Cerebellar nuclear complex (tissue), 1 donor: Measurements from ENCODE around the gene RUVBL2.

Experiments
- DNase-seq, 2 experiments: peaks; one replicate each; lab custom pipeline; 2025; lab: John Stamatoyannopoulos, UW

Gene RUVBL2

GRCh38 chr19:48989701-48990291 is 3.9 kb upstream of the RUVBL2 start:
- DNase-seq, result no peak

DNA sequence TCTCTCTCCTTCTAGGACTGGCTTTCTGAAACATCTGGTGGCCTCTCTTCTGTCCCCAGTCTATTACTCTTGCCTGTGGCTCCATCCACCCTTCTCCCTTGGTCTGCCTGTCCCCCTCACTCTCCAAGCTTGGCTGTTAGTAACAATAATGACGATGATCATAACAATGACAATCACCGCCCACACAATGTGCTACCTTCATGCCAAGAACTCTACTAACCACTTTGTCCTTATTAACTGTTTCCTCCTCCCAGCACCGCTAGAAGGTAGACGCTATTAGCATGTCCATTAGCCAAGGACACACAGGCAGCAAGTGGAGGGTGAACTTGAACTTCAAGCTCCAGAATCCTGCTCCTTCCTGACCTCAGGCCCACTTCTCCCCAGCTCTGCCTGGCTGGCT is 3.3 kb upstream of the RUVBL2 start:
- DNase-seq, result no peak

GRCh38 chr19:48991011-48991609 is 2.6 kb upstream of the RUVBL2 start:
- DNase-seq, result no peak

DNA sequence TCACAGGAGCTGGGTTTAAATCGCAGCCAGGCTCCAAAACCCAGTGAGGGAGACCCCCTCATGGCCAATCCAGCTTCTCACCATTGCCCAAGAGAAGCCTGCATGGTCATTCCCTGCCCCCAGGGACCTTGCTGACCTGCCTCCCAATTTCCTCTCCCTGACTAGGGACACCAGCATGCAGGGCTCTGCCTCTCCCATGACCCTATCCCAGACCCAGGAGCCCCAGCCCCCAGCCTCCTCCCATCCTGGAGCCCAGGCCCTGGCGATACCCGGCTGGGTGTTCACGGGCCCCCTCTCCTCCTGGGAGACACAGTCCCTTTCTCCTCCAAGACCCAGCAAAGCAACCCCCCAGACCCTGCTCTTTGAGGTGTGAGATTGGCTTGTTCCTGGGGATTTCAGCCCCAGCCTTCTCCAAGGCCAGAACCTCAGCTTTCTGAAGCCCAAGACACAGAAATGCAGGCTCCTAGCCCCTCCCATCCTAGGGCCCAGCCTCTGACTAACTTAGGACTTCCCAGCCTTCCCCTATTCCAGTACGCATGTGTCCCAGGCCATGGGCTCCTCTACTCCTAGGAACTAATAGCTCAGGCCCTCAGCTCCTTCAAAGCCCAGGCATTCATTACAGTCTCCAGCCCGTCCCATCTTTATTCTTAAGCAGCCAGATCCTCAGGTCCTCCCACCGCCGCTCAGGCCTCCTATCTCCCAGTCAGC is 1.7 kb upstream of the RUVBL2 start:
- DNase-seq, result no peak

- DNase-seq, result no peak
Observed at GRCh38 chr19:48992581-48993174, 1.0 kb upstream of the RUVBL2 start.

DNA sequence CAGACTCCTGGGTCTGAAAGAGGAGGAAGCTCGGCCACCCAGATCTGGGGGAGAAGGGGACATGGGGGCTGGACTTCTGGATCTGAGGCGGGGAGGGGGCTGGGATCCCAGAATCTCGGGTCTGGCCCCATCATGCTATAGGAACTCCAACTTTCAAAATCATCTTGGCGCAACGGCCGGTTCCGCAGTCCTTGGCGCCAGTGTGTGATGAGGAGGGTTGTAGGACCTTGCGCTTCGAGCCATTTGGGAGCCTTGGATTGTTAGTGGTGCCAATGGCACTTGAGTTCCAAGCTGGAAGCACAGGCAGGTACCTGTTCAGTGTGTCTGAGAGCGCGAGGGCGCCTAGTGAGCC is 324 bp downstream of the RUVBL2 start:
- no peak for DNase-seq

DNA sequence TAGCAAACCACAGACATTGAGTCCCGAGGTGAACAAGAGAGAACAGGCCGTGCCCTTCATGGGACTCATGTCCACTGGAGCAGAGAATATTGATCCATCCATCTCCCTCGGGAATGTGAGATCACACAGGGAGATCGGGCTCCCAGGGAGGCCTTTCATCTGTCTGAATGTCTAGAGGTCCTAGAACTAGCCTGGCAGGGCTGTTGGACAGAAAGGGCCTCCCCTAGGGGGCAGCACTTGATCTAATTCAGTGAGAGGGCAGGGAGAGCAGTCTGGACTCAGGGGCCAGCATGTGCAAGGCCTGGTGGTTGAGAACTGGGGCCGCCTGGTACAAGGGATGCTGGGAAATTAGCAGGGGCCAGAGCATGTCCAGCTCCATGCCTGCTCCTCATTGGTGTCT is 4.3 kb downstream of the RUVBL2 start:
- no peak for DNase-seq

DNA sequence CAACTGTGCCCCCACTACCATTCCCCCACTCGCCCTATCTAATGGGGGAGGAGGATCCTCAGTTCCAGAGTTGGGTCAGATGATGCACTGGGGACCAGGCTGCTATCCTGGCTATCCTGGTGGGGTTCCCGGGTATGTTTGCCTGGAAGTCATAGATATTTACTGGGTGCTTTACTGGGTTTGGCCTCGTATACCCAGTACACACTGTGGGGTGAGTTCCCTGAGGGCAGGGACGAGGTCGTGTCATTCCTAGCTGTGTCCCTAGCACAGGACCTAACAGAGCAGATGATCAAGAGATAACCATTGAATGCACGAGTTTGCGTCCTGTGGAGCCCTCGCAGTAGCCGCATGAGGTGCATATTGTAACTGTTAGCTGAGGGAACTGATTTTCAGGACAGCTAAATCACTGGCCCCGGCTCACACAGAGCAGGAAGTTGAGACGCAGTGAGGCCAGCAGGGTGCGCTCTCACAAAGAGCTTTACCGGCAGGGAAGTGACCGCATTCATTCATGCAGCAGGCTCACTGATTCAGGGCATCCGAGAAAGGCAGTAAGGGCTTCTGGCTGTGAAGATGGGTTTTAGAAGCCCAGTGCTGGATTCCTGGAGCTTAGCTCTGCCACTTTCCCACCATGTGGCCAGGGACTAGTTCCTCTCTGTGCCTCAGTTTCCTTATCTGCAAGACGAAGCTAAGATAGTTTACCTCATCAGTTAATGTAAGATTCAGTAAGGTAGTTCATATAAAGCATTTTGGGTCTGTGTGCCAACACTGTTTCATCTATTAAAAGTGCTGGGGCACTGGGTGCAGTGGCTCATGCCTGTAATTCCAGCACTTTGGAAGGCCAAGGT is 6.0 kb downstream of the RUVBL2 start:
- no peak for DNase-seq

DNA sequence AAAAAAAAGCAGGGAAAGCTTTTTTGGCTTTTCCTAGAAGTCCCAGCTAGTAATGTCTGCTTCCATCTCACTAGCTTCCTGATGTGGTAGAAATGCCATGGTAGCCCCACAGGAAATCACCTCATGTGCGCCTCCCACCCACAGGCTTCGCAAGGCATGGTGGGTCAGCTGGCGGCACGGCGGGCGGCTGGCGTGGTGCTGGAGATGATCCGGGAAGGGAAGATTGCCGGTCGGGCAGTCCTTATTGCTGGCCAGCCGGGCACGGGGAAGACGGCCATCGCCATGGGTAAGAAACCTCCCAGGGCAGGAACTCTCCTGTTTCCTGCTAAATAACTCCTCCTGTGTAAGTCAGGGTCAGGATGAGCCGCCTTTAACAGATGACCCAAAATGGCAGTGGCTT is 10.4 kb downstream of the RUVBL2 start:
- DNase-seq, result no peak

GRCh38 chr19:49004964-49005614 is 11.4 kb downstream of the RUVBL2 start:
- no peak for DNase-seq

DNA sequence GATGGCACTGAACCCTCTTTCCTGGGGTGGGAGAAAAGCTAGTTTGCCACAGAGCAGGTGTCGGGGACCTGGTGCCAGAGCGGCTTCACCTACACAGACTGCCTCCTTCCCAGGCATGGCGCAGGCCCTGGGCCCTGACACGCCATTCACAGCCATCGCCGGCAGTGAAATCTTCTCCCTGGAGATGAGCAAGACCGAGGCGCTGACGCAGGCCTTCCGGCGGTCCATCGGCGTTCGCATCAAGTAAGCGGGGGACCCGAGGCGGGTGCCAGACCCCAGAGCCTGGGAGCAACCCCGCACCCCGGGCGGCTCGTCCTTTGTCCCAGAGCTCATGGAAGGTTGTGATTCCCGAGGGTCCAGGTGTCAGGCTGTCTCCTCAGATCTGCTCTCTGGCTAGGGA is 13.2 kb downstream of the RUVBL2 start:
- no peak for DNase-seq

GRCh38 chr19:49009828-49010227 is 16.1 kb downstream of the RUVBL2 start:
- no peak for DNase-seq

DNA sequence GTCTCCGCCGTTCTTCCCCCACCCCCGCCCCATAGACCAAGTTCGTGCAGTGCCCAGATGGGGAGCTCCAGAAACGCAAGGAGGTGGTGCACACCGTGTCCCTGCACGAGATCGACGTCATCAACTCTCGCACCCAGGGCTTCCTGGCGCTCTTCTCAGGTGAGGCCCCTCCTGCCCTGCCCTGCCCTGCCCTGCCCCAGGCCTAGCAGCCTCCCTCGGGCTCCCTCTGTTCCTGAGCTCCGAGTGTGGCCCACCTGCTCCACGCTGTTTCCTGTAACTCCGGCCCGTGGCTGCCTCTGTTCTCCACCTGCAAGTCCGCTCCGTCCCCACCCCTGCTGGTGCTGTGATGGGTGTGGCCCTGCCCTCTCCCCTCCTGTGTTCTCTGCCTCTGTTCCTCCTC is 16.8 kb downstream of the RUVBL2 start:
- DNase-seq, result no peak

DNA sequence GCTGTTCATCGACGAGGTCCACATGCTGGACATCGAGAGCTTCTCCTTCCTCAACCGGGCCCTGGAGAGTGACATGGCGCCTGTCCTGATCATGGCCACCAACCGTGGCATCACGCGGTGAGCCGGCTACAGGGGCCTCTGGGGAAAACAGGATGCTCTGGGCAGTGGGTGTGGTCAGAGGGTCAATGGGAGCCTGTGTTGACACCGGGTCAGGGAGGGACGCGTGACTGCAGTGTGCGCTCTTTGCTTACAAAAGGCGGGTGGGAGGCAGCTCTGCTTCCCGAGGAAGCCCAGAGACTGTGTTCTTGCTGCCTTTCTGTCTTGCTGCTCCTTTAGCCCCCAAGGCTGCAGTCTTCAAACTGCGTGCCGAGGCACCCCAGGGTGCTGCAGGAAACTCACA is 17.5 kb downstream of the RUVBL2 start:
- no peak for DNase-seq

GRCh38 chr19:49014123-49014869 is 20.6 kb downstream of the RUVBL2 start:
- DNase-seq, result no peak

GRCh38 chr19:49014870-49015255 is 21.2 kb downstream of the RUVBL2 start:
- DNase-seq, result no peak

DNA sequence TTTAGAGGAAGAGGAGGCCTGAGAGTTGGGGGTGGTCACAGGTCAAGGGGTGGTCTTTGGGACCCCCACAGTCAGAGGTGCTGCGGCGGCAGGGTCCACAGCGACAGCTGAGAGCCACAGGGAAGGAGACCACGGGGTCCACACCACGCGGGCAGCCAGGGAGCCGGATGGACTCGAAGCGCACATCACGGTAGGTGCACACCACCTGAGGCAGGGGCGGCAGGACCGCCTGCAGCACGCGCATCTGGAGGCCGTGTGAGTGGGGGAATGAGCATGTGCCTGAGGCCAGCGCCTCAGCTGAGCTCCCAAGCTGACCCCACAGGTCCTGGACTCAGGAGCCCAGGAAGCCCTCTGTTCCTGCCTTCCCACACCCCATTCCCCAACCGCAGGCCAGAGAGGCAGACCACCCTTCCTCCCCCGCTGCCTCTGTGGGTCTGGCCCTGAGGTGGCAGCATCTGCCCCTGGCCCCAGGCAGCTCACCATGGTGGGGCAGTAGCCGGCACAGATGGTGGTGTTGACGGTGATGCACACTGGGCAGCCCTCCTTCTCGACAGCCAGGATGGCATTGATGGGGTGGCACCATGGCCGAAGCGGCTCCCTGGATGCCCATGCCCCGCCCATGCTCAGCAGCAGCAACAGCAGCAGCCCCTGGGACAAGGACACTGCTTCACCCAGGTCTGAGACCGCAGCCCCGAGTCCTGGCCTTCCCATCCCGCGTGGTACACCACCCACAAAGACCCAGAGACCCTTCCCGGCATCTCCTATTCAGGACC is 22.6 kb downstream of the RUVBL2 start:
- DNase-seq, result no peak

- no peak for DNase-seq
Observed at GRCh38 chr19:49017041-49017665, 23.5 kb downstream of the RUVBL2 start, which contains the start of gene LHB. LHB (minus strand) TSS chr19:49017091; CDS start chr19:49017081, 10 bp downstream.

GRCh38 chr19:49017666-49018351 is 24.1 kb downstream of the RUVBL2 start:
- DNase-seq, result no peak
